Ecto neural progenitor cell (in vitro differentiated cells): ENCODE data around the gene ZCCHC14.
A peak's percentile ranks its signal among the peaks of the same experiment; 100 is the strongest.
"Not testable (repeated sequence)": the region's sequence is repeated elsewhere in the genome, so short reads cannot be mapped to it uniquely, and the experiment has no call there.

Experiments used
- DNase-seq: peaks from one replicate; pipeline ENCODE4 v3.0.0-alpha.2; 2018; ENCODE audit warnings: low spot score

The ZCCHC14 gene

DNA sequence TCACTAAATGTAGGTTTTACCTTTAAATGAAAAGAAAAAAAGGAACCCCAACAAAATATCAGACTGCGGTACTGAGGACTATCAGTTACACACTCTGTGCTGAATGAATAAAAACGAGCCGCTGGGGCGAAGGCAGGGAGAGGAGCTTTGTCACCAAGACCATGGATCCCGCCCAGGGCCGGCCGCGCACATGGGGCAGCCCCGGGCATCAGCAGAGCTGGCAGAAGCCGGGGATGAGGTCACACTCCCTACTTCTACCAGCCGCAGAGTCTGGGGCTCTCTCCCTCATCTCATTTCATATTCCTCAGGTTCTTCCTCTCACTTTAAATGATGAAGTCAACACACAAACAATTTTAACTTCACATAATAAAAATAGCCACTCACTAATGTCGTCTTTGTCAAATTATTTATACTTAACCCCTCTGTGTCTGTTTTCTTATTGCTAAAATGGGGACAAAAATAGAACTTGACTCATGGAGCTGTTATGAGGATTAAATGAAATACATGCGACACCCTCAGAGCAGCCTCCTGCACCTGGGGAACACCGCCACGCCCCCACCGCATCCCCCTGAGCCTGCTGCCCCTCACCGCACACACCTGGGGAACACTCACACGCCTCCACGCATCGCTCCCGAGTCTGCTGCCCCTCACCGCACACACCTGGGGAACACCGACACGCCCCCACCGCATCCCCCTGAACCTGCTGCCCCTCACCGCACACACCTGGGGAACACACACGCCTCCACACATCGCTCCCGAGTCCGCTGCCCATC lies 15.4 kb downstream of the ZCCHC14 start:
- DNase-seq = not testable (repeated sequence)

DNA sequence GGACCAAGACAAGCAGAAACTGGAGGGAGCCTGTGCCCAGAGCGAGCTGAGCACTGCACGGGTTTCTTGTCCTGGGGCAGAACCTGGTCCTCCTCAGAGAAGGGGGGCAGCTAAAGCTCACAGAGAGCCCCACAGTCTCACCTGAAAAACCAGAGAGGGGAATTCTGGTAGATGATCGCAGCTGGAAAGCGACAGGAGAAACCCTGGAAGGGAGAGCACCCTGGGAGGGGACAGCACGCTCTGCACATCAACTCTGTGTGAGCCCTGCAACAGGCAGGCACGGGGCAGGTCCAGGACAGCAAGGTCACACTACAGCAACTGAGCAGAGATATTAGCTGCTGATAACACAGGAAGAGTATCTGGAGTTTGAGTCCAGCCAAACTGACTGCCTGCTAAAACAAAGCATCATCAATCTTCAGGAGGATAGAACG lies 18.2 kb downstream of the ZCCHC14 start:
- DNase-seq = no peak

- DNase-seq = no peak
Observed at GRCh38 chr16:87474017-87474416, 18.8 kb downstream of the ZCCHC14 start.

DNA sequence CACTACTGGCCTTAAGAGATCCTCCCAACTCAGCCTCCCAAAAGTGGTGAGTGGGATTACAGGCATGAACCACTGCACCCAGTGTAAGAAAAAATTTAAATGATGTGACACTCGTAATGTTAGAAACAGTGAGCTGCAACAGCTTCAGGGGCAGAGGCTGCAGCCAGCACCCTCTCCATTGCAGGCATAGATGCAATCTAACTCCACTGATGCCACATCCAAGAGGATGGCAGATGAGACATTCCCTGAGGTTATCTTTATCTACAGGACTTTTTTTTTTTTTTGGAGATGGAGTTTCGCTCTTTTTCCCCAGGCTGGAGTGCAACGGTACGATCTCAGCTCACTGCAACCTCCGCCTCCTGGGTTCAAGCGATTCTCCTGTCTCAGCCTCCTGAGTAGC lies 19.9 kb downstream of the ZCCHC14 start:
- no peak for DNase-seq

DNA sequence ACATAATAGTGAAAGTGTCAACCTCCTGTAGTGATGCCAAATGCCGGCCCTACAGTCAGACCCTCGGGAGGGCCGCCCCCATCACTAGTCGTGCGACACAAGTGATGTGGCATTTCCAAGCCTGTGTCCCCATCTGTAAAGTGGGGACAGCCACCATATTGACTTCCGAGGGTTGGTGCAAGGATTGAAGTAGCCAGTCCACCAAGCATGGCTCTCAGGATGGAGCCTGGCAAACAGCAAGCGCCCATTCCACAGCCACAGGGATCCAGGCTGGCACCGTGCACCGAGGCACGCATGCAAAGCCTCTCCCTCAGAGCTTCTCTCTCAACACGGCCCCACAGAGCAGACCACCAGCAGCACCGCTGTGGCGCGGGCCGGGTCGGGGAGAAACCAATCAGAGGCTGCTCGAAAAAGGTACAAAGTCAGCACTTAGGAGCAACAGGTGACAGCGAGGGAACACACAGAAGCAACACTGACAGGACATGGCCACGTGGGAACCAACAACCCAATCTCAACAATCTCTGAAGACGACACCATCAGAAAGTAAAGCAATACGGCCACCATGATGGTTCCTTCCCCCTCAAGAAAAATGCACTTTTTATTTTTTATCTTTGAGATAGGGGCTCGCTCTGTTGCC lies 20.6 kb downstream of the ZCCHC14 start:
- no peak for DNase-seq

- DNase-seq = no peak
Observed at GRCh38 chr16:87471278-87472141, 21.3 kb downstream of the ZCCHC14 start.

GRCh38 chr16:87470332-87470731 lies 22.5 kb downstream of the ZCCHC14 start:
- DNase-seq = no peak

DNA sequence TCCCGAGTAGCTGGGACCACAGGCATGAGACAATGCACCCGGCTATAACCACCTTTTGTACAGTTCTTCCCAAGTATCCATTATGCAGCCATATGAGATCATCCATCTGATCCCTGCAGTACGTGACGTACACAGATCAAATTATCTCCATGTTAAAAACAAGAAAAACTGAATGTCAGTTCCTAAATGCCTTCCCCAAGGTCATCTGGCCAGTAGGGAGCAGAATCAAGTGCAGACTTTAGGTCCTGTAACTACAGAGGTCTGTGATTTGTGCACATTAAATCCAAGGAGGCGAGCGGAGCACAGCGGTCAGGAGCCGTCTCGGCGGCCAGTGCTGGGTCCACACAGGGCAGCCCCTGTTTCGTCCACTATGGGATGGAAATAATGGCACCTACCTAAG lies 23.7 kb downstream of the ZCCHC14 start:
- DNase-seq = no peak

DNA sequence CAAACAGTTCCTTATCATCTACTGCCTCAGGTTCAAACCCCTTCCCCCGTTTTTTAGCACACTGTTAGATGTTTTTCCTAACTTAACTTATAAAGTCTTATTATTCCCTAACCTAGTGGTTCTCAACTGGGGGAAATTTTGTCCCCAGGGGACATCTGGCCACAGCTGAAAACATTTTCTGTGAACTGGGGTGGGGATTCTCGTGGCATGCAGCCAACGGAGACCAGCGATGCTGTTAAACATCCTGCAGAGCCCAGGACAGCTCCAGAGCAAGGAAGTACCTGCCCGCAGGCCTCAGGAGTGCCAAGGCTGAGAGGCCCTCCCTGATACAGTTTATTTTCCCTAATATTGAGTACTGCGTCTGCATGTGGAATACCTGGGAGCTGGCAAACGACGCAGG lies 24.3 kb downstream of the ZCCHC14 start:
- no peak for DNase-seq

- DNase-seq = no peak
Observed at GRCh38 chr16:87466975-87467501, 25.8 kb downstream of the ZCCHC14 start.

GRCh38 chr16:87465879-87466278 lies 26.9 kb downstream of the ZCCHC14 start:
- no peak for DNase-seq

DNA sequence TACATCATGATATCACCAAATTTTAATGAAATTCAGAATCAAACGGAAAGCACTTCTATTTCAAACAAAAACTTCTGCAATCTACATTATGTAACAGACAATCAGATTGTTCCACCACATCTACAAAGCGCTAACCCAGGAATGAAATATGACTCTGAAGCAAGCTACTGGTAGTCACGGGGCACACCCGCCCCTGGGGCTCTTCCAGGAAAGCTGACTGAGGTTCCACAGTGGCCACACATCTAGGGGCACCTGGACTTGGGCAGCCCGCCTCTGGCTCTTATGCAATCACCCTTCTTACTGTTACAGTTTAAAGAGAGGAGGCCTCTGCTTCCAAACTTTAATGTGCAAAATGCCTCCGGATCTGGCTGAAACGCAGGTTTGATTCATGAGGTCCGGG lies 27.5 kb downstream of the ZCCHC14 start:
- no peak for DNase-seq

GRCh38 chr16:87464691-87465300 lies 28.0 kb downstream of the ZCCHC14 start:
- no peak for DNase-seq

DNA sequence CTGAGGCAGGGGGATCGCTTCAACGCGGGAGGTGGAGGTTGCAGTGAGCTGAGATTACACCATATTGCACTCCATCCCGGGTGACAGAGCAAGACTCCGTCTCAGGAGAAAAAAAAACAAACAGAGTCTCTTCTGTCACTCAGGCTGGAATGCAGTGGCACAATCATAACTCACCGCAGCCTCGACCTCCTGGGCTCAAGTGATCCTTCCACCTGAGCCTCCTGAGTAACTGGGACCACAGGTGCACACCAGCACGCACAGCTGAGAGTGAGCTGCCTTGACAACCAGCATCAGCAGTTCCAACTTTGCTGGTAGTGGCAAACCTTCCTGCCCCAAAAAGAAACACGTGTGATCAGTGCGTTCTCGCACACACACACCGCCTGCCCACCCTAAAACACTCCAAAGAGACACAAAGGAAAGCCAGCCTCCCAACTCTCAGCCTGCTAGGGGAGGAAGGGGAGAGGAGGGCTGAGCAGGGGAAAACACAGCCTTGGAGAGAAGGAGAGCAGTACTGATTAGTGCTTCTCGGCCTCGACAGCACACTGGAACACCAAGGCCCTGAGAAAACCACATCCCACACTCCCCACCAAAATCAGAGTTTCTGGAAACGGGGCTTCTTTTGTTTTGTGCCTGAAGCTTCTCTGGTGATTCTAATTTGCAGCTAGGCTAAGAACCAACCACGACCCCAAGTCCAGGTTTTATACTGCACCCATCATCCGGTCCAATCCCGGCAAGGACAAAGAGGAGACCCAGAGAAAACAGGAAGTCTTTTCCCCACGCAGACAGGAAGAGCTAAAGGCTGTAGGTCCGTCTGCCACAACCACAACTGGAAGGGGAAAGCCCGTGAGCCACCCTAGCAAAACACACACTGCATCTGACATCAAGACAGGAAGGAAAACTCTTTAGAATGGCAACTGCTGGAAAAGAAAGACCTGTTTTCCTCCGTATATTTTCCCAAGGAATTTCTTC lies 28.8 kb downstream of the ZCCHC14 start:
- no peak for DNase-seq

- peak; percentile 81 for DNase-seq
Observed at GRCh38 chr16:87461466-87461991, 31.3 kb downstream of the ZCCHC14 start.

- no peak for DNase-seq
Observed at GRCh38 chr16:87460936-87461335, 31.9 kb downstream of the ZCCHC14 start.

GRCh38 chr16:87459833-87460232 lies 33.0 kb downstream of the ZCCHC14 start:
- DNase-seq = no peak

DNA sequence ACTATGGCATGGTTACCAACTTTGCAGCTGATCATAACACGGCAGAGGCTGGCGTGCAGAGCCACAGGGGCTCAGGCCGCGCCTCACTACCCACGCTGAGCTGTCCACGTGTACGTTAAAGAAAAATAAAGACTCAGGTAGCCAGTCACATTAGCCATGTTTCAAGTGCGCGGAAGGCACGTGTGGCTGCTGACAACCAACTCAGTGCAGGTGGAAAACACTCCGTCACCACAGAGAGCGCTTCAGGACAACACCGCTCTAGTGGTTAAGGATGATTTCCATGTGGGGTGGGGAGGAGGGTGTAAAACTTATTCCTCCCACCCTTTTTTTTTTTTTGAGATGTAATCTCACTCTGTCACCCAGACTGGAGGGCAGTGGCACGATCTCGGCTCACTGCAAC lies 33.8 kb downstream of the ZCCHC14 start:
- DNase-seq = no peak

DNA sequence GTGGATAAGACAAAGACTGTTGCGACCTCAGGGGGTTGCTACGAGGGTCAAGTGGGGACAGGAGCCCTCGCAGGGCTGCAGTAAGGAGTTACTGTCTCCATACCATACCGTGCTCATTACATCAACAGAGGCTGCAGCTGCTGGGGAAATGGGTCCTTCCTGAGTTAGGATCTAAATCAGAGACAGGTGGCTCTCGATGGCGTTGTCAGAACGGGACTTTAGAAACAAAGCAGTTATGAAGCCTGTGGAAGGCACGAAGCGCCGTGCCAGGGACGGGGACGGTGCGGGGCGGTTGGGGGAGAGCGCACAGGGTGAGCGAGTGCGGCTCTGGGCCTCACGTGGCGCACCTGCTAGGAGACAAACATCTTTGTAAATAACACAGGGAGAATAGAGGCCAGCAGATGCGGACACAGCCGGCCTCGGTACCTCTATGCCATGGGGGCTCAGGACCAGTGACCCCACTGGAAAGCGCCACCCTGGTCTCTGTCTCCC lies 34.4 kb downstream of the ZCCHC14 start:
- no peak for DNase-seq

DNA sequence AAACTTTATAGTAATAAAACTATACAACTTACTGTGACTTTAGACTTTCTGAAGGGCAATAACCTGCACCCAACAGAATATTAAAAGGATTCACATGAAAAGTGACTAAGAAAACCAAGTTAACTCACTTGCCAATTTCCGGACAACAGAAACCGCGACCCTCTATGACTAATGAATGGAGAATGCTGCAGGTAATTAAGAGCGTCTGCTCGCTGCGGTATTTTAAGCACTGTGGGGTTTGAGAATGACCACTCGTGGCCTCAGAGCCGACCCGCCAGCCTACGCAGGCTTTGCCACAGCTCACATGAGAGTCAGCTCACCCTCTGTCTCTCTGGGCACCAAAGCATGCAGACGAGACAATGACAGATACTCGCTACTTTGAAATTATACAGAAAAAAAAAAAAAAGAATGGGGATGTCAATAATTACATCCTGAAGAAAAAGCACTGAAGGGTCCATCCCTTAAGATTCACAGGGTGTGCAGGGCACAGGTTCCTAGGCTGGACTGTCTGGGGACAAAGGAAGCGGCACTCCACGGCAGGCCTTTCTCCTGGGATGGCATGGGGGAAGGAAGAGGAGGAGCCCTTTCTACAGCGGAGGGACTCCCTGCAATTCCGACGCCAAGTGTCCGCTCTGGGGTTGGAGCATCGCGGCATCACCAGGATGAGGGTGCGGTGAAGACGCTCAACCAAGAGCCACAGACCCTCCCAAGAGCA lies 35.0 kb downstream of the ZCCHC14 start:
- DNase-seq = no peak
